NT2/D1 (cell line): ENCODE results near the gene KCNJ12.
"Not testable (repeated sequence)": the region's sequence is repeated elsewhere in the genome, so short reads cannot be mapped to it uniquely, and the experiment has no call there.

ENCODE experiments used
- SUZ12 ChIP-seq: IDR thresholded peaks from 2 replicates; pipeline ENCODE4 v1.6.1; 2011; ENCODE audit not compliant: insufficient read length, insufficient read depth; ENCODE audit errors: extremely low read depth
- ZNF274 ChIP-seq: IDR thresholded peaks from 2 replicates; pipeline ENCODE4 v1.6.1; 2011; ENCODE audit warnings: mild to moderate bottlenecking, low read depth, low read length

GRCh38 chr17:21420503-21421090 is 44.4 kb downstream of the KCNJ12 start:
- not testable (repeated sequence) for TF ChIP-seq SUZ12, ZNF274
